T-helper 1 cell (primary cell): ENCODE data around the gene ZNF90.
A peak's percentile ranks its signal among the peaks of the same experiment; 100 is the strongest.
"Not testable (repeated sequence)": the region's sequence is repeated elsewhere in the genome, so short reads cannot be mapped to it uniquely, and the experiment has no call there.

Experiments used
- DNase-seq, 5 donors: peaks; one replicate each; pipeline ENCODE4 v3.0.0-alpha.2; 2012 to 2020

Gene ZNF90

DNA sequence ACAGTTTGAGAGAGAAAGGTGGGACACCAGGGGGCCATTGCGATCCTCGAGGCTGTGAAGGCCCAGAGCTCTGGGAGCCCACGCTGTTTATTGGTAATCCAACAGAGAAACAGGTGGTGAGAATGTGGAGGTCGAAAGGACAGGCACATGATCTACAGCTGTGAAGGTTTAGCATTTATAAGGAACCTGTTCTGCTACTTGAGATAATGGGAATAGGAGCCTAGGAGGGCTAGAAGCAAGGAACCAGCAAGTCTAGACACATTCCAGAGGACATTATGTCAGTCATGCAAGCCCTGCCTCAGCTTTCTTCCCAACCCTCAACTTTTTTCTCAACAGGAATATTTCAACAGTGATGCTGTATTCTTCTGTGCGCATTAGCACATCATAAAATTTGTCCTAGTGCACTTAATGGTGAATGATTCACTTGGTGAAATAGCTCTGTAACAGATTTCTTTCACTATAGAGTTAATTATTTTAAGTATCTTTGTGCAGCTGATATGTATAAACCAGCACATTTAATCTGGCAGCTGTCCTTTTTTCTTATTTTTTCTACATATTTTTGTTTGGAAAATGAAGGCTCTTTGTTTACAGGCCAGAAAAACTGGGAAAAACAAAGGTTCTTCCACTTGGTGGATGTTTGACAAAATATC, 25.4 kb downstream of the ZNF90 start:
- no peak for DNase-seq

DNA sequence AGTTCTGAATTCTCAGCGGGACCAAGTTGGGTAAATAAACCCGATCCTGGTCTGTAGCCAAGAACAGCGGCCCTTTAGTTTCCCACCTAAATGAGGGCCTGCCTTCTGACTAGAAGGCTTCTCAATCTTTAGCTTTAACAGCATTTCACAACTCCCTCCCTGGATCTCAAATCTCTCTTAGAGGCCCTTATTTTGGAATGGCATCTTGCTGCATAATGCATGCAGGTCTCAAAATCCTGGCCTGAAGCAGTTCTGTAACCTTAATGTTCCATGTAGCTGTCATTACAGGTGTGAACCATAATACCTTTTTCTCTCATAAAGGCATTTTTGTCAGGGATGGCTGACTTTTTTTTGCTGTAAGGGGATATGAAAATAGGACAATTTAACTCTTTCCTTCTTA, 29.5 kb downstream of the ZNF90 start:
- DNase-seq: no peak

DNA sequence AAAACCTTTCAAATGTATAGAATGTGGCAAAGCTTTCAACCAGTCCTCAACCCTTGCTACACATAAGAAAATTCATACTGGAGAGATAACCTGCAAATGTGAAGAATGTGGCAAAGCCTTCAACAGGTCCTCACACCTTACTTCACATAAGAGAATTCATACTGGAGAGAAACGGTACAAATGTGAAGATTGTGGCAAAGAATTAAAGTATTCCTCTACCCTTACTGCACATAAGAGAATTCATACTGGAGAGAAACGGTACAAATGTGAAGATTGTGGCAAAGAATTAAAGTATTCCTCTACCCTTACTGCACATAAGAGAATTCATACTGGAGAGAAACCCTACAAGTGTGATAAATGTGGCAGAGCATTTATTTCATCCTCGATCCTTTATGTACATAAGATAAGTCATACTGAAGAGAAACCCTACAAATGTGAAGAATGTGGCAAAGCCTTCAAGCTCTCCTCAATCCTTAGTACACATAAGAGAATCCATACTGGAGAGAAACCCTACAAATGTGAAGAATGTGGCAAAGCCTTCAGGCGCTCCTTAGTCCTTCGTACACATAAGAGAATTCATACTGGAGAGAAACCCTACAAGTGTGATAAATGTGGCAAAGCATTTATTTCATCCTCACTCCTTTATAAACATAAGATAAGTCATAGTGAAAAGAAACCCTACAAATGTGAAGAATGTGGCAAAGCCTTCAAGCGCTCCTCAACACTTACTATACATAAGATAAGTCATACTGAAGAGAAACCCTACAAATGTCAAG, 40.5 kb downstream of the ZNF90 start:
- DNase-seq: not testable (repeated sequence)

DNA sequence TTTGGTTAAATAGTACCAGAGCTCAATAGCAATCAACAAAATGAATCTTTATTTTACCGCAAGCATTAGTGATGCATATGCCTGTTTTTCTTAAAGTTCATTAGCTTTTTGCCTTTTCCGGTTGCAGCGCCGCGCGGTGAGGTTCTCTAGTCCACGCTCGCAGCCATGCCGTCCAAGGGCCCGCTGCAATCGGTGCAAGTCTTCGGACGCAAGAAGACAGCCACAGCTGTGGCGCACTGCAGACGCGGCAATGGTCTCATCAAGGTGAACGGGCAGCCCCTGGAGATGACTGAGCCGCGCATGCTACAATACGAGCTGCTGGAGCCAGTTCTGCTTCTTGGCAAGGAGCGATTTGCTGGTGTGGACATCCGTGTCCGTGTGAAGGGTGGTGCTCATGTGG, 47.1 kb downstream of the ZNF90 start:
- DNase-seq: no peak

DNA sequence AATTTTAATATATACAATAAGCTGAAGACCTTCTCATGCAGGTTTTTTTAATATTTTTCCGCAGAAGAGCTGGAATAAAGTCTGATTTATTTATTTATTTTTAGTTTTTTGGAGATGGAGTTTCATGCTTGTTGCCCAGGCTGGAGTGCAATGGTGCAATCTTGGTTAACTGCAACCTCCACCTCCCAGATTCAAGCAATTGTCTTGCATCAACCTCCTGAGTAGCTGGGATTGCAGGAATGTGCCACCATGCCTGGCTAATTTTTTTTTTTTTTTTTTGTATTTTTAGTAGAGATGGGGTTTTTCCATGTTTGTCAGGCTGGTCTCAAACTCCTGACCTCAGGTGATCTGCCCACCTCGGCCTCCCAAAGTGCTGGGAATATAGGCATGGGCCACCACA, 55.1 kb downstream of the ZNF90 start:
- DNase-seq: not testable (repeated sequence)

DNA sequence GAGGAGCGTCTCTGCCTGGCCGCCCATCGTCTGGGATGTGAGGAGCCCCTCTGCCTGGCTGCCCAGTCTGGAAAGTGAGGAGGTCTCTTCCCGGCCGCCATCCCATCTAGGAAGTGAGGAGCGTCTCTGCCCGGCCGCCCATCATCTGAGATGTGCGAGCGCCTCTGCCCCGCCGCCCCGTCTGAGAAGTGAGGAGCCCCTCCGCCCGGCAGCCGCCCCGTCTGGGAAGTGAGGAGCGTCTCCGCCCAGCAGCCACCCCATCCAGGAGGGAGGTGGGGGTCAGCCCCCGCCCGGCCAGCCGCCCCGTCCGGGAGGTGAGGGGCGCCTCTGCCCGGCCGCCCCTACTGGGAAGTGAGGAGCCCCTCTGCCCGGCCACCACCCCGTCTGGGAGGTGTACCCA, 59.9 kb downstream of the ZNF90 start:
- DNase-seq: not testable (repeated sequence)

DNA sequence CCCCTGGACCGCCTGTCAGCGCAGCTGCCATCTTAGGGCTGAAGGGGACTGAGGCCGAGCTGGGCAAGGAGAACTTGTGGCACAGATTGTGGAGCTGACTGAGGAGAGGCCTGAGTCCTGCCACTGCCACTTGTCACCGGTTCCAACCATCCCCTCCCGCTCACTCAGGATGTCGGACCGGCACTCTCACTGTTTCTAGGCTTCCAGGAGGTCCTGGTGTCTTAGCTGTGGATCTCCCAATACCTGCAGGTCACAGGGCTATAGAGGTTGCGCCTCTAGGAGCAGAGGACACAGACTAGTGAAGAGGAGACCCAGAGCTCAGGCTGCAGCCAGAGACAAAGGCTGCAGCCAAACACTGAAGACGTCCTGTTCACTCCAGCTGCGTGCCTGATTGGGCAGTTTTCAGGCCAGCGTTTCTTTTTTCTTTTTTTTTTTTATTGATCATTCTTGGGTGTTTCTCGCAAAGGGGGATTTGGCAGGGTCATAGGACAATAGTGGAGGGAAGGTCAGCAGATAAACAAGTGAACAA, 73.9 kb downstream of the ZNF90 start:
- no peak for DNase-seq

DNA sequence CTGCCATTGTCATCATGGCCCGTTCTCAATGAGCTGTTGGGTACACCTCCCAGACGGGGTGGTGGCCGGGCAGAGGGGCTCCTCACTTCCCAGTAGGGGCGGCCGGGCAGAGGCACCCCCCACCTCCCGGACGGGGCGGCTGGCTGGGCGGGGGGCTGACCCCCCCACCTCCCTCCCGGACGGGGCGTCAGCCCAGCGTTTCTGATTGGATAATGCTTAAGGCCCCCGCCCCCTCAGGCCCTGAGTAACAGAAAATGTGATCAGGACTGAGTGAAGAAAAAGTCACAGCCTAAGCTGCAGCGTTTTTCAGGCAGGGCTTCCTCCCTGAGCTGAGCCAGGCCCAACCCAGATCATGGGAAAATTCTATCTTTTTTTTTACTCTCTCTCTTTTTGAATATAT, 74.7 kb downstream of the ZNF90 start:
- DNase-seq: not testable (repeated sequence)

DNA sequence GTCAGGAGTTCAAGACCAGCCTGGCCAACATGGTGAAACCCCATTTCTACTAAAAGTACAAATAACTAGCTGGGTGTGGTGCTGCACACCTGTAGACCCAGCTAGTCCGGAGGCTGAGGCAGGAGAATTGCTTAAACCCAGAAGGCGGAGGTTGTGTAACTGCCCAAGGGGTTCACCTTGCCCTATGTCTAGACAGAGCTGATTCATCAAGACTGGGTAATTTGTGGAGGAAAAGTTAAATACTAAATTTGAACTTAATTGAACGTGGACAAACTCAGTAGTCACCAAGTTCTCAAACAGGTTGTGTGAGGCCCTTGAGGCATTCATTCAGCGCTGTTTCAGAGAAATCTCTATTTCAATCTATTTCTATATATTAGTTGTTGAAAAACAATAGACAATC, 75.5 kb downstream of the ZNF90 start:
- DNase-seq: no peak

DNA sequence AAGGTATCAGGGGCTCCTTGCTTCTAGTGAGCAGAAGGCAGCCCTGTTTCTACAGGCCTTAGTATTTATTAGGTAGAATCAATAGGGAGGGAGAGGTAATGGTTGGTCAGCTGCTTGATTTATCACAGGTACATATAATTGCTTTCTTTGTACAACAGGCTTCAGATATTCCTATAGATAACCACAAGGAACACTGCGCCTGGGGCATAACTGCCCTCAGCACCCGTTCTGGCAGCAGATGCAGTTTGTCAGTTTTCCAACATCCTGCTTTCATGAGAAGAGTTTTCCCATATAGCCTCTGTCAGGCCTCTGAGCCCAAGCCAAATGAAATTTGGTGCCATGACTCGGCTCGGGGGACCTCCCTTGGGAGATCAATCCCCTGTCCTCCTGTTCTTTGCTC, 76.8 kb downstream of the ZNF90 start:
- no peak for DNase-seq

DNA sequence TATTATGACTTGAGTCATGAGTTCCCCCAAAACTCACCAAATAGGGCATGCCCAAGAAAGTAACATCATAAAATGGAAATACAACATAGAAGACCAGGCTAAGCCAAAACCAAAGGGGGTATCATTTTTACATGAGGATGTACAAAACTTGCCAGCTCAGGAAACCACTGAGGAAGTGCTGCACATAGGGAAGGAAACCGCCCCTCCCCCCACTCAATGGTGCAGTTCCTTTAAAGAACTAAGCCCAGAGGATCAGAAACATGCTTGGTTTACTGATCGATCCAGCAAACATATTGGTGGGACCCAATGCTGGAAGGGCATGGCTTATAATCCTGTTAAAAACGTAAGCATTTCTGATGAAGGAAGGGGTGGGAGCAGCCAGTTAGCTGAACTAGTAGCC, 85.0 kb downstream of the ZNF90 start:
- peak in 1 of 5 donors; percentile 8 for DNase-seq

DNA sequence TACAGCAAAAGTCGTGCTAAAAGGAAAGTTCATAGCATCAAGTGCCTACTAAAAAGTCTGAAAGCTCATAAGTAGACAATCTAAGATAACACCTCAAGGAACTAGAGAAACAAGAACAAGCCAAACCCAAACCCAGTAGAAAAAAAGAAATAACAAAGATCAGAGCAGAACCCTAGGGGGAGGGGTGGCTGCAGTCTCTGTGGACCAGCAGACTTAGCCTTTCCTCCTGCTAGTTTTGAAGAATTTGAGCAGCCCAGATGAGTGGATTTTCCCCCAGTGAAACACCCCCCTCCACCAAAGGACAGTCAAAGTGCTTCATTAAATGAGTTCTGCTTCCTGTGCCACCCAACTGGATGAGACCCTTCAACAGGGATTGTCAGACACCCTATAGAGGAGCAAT, 86.7 kb downstream of the ZNF90 start:
- DNase-seq: no peak

DNA sequence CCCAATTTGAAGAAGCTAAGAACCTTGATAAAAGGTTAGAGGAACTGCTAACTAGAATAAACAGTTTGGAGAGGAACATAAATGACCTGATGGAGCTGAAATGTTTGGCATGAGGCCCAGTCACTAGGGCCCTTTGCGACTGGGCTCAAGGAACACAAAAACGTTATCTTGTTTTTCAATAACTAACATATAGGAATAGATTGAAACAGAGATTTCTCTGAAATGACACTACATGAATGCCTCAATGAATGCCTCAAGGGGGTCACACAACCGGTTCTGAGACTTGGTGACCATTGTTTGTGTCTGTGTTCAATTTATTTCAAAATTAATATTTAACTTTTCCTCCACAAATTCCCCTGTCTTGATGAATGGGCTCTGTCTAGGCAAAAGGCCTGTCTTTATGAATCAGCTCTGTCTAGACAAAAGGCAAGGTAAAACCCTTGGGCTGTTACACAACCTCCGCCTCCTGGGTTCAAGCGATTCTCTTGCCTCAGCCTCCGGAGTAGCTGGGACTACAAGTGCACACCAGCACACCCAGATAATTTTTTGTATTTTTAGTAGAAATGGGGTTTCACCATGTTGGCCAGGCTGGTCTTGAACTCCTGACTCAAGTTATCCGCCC, 88.3 kb downstream of the ZNF90 start:
- no peak for DNase-seq

DNA sequence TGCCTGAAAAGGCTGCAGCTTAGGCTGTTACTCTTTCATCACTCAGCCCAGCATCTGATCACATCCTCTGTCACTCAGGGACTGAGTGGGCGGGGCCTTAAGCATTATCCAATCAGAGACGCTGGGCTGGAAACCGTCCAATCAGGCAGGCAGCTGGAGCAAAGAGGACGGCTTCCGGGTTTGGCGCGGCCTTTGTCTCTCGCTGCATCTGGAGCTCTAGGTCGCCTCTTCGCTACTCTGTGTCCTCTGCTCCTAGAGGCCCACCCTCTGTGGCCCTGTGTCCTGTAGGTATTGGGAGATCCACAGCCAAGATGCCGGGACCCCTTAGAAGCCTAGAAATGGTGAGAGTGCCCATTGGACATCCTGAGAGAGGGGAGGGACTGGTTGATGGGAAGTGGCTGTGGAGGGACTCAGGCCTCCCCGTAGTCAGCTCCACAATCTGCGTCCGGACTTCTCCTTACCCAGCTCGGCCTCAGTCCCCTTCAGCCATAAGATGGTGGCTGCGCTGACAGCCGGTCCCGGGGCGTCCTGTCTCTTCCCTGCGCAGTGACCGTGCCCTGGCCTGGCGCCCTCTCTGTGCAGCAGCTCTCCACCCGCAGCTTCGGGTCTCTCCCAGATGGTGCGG, 89.3 kb downstream of the ZNF90 start, which contains the start of gene ZNF486:
Gene ZNF486 (plus strand): TSS at position 195 of the 625 bp plus-strand sequence. CDS start 117 bp downstream, at position 312.
- DNase-seq: peak; percentile 79 to 93 (median 88)

DNA sequence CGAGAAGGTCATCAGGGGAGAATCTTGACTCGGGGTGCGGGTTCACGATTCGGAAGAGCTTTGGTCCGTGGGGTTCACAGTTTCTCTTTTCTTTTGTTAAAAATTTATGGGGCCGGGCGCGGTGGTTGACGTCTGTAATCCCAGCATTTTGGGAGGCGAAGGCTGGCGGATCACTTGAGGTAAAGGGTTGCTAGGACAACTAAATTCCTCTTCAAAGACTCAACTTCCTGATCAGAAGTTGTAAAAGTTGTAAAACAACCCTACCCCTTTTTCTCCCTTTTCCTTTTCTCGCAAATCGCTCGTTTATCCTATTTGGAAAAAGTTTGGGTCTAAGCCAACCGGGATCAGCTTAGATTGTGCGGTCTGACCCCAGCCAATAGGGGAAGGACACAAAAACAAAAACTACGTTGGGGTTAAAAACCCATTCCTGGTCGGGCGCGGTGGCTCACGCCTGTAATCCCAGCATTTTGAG, 89.9 kb downstream of the ZNF90 start:
- no peak for DNase-seq
